Upper lobe of right lung (tissue), 1 donor: ENCODE measurements around the gene FKBP1B. TPM values are rescaled to one million over a fixed set of nuclear protein-coding genes. Genes with fewer than 3 reads are reported as not detected.
"Not testable (repeated sequence)": the region's sequence is repeated elsewhere in the genome, so short reads cannot be mapped to it uniquely, and the experiment has no call there.

ENCODE experiments used
- ATAC-seq: fragments of 200-7000 bp; cut with Tn5 transposase; one replicate; pipeline ENCODE4 v1.9.1; 2020; ENCODE audit warnings: mild to moderate bottlenecking, moderate library complexity
- DNase-seq: peaks from one replicate; pipeline ENCODE4 v3.0.0-alpha.2; 2020
- H3K27ac ChIP-seq: fragments of 200-600 bp; one replicate; pipeline ENCODE4 v1.8.0; 2022
- H3K27me3 ChIP-seq: fragments of 200-600 bp; one replicate; pipeline ENCODE4 v1.8.0; 2022; ENCODE audit warnings: mild to moderate bottlenecking
- H3K36me3 ChIP-seq: fragments of 200-600 bp; one replicate; pipeline ENCODE4 v1.8.0; 2022
- H3K4me1 ChIP-seq: fragments of 200-600 bp; one replicate; pipeline ENCODE4 v1.8.0; 2022
- H3K4me3 ChIP-seq: fragments of 200-600 bp; one replicate; pipeline ENCODE4 v1.8.0; 2022; ENCODE audit warnings: mild to moderate bottlenecking
- H3K9me3 ChIP-seq: fragments of 200-600 bp; one replicate; pipeline ENCODE4 v1.8.0; 2022
- CTCF ChIP-seq: fragments of 200-600 bp; IDR thresholded peaks from one replicate; pipeline ENCODE4 v1.8.0; 2022; ENCODE audit warnings: antibody characterized with exemption
- intact Hi-C: fragments of 100-400 bp; cut with DNase I; formaldehyde crosslinking; loops from one replicate; pipeline ENCODE4 v1.11.0; 2022
- total RNA-seq: library from RNA; stranded (reverse); fragmentation: NEBNext Ultra II Directional; extraction: Animal tissue kit (Norgen Biotek cat#: 25700); gene quantifications from one replicate; pipeline ENCODE4 v1.2.1, GENCODE V29; 2021
- donor health status: DM: no; HTN: yes; CAD: no; lungs with severe emphysema.

The FKBP1B gene
- total RNA-seq, 1 donor from 2014 or later, result 13.2 TPM

- Histone ChIP-seq H3K9me3 (no peaks in the 10 kb centered on the region), H3K36me3 (peaks cover 18% of the 10 kb centered on the region), H3K27me3 (no peaks in the 10 kb centered on the region), H3K4me1 (peaks cover 22% of the 10 kb centered on the region), H3K4me3 (no peak overlapping the region), H3K27ac (no peak overlapping the region)
- intact Hi-C loops, result no loop called here
- no peak for ATAC-seq
- no peak for DNase-seq
- no peak for TF ChIP-seq CTCF
These were observed 37.5 kb downstream of the FKBP1B start for GRCh38 chr2:24087032-24087431.

GRCh38 chr2:24088821-24089359 is 39.3 kb downstream of the FKBP1B start:
- Histone ChIP-seq H3K4me3 (no peak overlapping the region), H3K27me3 (no peaks in the 10 kb centered on the region), H3K36me3 (peaks cover 9% of the 10 kb centered on the region), H3K27ac (no peak overlapping the region), H3K4me1 (peaks cover 6% of the 10 kb centered on the region), H3K9me3 (no peaks in the 10 kb centered on the region)
- intact Hi-C loops, result no loop called here
- DNase-seq (no peak), ATAC-seq (no peak)
- TF ChIP-seq CTCF, result no peak

GRCh38 chr2:24093270-24093669 is 43.7 kb downstream of the FKBP1B start:
- DNase-seq, ATAC-seq, H3K27me3 ChIP-seq, H3K36me3 ChIP-seq, intact Hi-C loops, H3K4me1 ChIP-seq, H3K9me3 ChIP-seq, H3K27ac ChIP-seq, H3K4me3 ChIP-seq: not testable (repeated sequence)

GRCh38 chr2:24095171-24095677 is 45.7 kb downstream of the FKBP1B start:
- H3K36me3 ChIP-seq, H3K4me3 ChIP-seq, ATAC-seq, H3K9me3 ChIP-seq, H3K4me1 ChIP-seq, H3K27me3 ChIP-seq, H3K27ac ChIP-seq, intact Hi-C loops, DNase-seq: not testable (repeated sequence)

- H3K4me3 ChIP-seq, H3K27ac ChIP-seq, H3K27me3 ChIP-seq, intact Hi-C loops, DNase-seq, H3K9me3 ChIP-seq, H3K36me3 ChIP-seq, H3K4me1 ChIP-seq, ATAC-seq: not testable (repeated sequence)
These were observed 51.2 kb downstream of the FKBP1B start for GRCh38 chr2:24100732-24101131.

GRCh38 chr2:24101992-24102391 is 52.5 kb downstream of the FKBP1B start:
- H3K4me3 ChIP-seq, result no peak overlapping the region
- ATAC-seq, result no peak
- DNase-seq, result no peak
- no peaks in the 10 kb centered on the region for H3K36me3 ChIP-seq
- TF ChIP-seq CTCF, result no peak
- no peak overlapping the region for H3K27ac ChIP-seq
- intact Hi-C loops, result no loop called here
- H3K27me3 ChIP-seq, result no peaks in the 10 kb centered on the region
- H3K9me3 ChIP-seq, result no peaks in the 10 kb centered on the region
- no peaks in the 10 kb centered on the region for H3K4me1 ChIP-seq

- H3K36me3 ChIP-seq, result no peaks in the 10 kb centered on the region
- H3K27me3 ChIP-seq, result no peaks in the 10 kb centered on the region
- intact Hi-C loops, result no loop called here
- TF ChIP-seq CTCF, result no peak
- no peak for ATAC-seq
- no peak overlapping the region for H3K4me3 ChIP-seq
- H3K27ac ChIP-seq, result no peak overlapping the region
- no peaks in the 10 kb centered on the region for H3K9me3 ChIP-seq
- no peak for DNase-seq
- H3K4me1 ChIP-seq, result no peaks in the 10 kb centered on the region
These were observed 53.1 kb downstream of the FKBP1B start for GRCh38 chr2:24102677-24103076.
